HEK293T (cell line): ENCODE results near the gene LRP4.
A peak's percentile ranks its signal among the peaks of the same experiment; 100 is the strongest.

Experiments used
- CTCF ChIA-PET: fragments of 350-600 bp; formaldehyde crosslinking; extraction: SDS; loops from one replicate; lab custom pipeline; 2021; ENCODE audit warnings: antibody characterized with exemption, inconsistent platforms; lab: Yijun Ruan, JAX
- POLR2A ChIA-PET: fragments of 350-600 bp; formaldehyde crosslinking; extraction: SDS; loops from one replicate; lab custom pipeline; 2020; ENCODE audit warnings: antibody characterized with exemption, inconsistent platforms; lab: Yijun Ruan, JAX
- DNase-seq: peaks from one replicate; pipeline ENCODE4 v3.0.0; 2012; ENCODE audit warnings: mixed read lengths; ENCODE audit errors: extremely low spot score
- ARNT ChIP-seq: fragments of 450-650 bp; IDR thresholded peaks from 2 replicates; pipeline ENCODE4 v1.6.1; 2017; ENCODE audit warnings: mild to moderate bottlenecking
- BHLHE40 ChIP-seq: fragments of 450-650 bp; IDR thresholded peaks from 2 replicates; pipeline ENCODE4 v1.6.1; 2016; ENCODE audit warnings: mild to moderate bottlenecking, moderate library complexity, borderline replicate concordance
- CTBP1 ChIP-seq: fragments of 450-650 bp; IDR thresholded peaks from 2 replicates; pipeline ENCODE4 v1.6.1; 2016; ENCODE audit warnings: borderline replicate concordance
- ELF4 ChIP-seq: fragments of 450-650 bp; IDR thresholded peaks from 2 replicates; pipeline ENCODE4 v1.6.1; 2017; ENCODE audit warnings: antibody characterized with exemption
- FOXA1 ChIP-seq: fragments of 450-650 bp; IDR thresholded peaks from 2 replicates; pipeline ENCODE4 v1.6.1; 2016; ENCODE audit warnings: mild to moderate bottlenecking
- FOXK2 ChIP-seq: fragments of 450-650 bp; IDR thresholded peaks from 2 replicates; pipeline ENCODE4 v1.6.1; 2016; ENCODE audit warnings: mild to moderate bottlenecking
- FOXM1 ChIP-seq: fragments of 450-650 bp; IDR thresholded peaks from 2 replicates; pipeline ENCODE4 v1.6.1; 2017; ENCODE audit warnings: mild to moderate bottlenecking, borderline replicate concordance
- HDGF ChIP-seq: fragments of 450-650 bp; IDR thresholded peaks from 2 replicates; pipeline ENCODE4 v1.6.1; 2017; ENCODE audit warnings: antibody characterized with exemption, borderline replicate concordance
- L3MBTL2 ChIP-seq: fragments of 450-650 bp; conservative IDR thresholded peaks from 2 replicates; pipeline ENCODE4 v1.6.1; 2016; ENCODE audit warnings: mild to moderate bottlenecking
- LEF1 ChIP-seq: fragments of 450-650 bp; IDR thresholded peaks from 2 replicates; pipeline ENCODE4 v1.6.1; 2017; ENCODE audit warnings: mild to moderate bottlenecking, borderline replicate concordance
- NFRKB ChIP-seq: fragments of 450-650 bp; IDR thresholded peaks from 2 replicates; pipeline ENCODE4 v1.6.1; 2016; ENCODE audit warnings: mild to moderate bottlenecking, moderate library complexity
- SP1 ChIP-seq: fragments of 450-650 bp; IDR thresholded peaks from 2 replicates; pipeline ENCODE4 v1.6.1; 2017
- SUZ12 ChIP-seq: fragments of 450-650 bp; IDR thresholded peaks from 2 replicates; pipeline ENCODE4 v1.6.1; 2016; ENCODE audit warnings: mild to moderate bottlenecking
- TARDBP ChIP-seq: fragments of 450-650 bp; IDR thresholded peaks from 2 replicates; pipeline ENCODE4 v1.6.1; 2016
- ZNF384 ChIP-seq: fragments of 450-650 bp; IDR thresholded peaks from 2 replicates; pipeline ENCODE4 v1.6.1; 2016
- TF ChIP-seq, protein P1 (sequence below): fragments of 450-650 bp; IDR thresholded peaks from 2 replicates; pipeline ENCODE4 v1.6.1; 2016

The LRP4 gene

DNA sequence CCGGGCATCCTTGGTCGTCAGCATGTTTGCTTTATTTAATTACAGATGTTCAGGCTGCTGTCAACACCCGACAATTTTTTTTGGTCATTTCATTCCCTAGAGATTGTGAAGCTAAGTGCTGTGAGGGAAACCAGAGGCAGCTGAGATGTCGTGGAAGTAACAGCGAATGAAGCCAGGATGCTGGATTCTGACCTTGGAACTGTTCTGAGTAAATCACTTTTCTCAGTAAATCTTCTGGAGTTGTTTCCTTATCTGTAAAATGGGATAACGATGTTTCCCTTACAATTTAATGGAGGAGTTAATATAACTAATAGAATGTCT lies 71.9 kb downstream of the LRP4 start:
- TF ChIP-seq CTBP1, result no peak
- TF ChIP-seq FOXK2, result no peak
- TF ChIP-seq NFRKB, result no peak
- TF ChIP-seq L3MBTL2, result no peak; the same call in 1 of the 2 replicates
- TF ChIP-seq SP1, result no peak
- TF ChIP-seq ELF4, result no peak
- TF ChIP-seq LEF1, result no peak
- TF ChIP-seq, protein P1, sequence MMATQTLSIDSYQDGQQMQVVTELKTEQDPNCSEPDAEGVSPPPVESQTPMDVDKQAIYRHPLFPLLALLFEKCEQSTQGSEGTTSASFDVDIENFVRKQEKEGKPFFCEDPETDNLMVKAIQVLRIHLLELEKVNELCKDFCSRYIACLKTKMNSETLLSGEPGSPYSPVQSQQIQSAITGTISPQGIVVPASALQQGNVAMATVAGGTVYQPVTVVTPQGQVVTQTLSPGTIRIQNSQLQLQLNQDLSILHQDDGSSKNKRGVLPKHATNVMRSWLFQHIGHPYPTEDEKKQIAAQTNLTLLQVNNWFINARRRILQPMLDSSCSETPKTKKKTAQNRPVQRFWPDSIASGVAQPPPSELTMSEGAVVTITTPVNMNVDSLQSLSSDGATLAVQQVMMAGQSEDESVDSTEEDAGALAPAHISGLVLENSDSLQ, result no peak
- ChIA-PET CTCF (interaction anchor here (0.6 to 0.7 kb wide), 2 partner anchors 369 to 556 kb away, joined by 3 read pairs; partner anchors contain the start of gene DDB2), POLR2A (interaction anchor here (0.9 kb wide), 1 partner anchor 20 kb away, joined by 4 read pairs; no protein-coding TSS in a partner anchor)
- DNase-seq, result no peak

DNA sequence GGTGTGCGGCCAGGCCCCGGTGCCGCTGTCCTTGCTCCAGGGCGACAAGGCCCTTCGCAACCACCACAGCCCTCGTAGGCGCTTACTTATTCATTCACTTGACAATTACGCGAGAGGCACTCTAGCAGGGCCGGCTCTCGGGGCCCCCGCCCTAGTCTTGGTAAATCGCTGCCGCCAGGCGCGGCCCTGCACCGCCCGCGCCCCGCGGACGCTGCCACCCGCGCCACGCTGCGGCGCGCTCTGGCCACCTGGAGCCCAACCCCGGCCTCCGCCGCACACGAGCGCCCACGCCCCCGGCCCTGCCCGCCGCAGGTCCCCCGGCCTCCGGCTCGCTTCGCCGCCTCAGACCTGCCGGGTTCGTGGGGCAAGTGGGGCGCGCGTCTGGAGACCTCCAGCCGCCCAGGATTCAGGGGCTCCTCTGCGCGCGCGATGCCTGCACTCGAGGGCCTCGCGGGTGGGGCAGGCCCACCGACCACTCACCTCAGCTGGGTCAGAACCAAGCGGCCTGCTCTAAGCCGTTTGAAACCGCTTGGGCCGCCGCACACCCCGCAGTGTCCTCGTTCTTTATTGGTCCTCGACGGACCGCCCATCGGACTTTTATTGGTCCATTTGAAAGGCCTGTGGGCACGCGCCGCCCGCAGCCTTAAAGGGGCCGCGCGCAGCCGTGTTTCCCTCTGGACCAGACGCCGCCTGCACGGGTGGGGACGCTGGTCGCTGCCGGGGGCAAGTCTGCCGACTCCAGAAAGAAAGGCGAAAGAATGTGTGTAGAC lies 72.4 kb downstream of the LRP4 start, which contains the start of gene CKAP5:
Gene CKAP5 (minus strand): TSS at position 541 of the 770 bp plus-strand sequence. CDS start 25,049 bp downstream, outside the sequence.
- TF ChIP-seq LEF1 (peak; percentile 91), L3MBTL2 (peak; percentile 80), FOXK2 (no peak), FOXM1 (peak; percentile 99)
- DNase-seq, result peak; percentile 92
- CTCF ChIA-PET, result interaction anchor here (0.6 kb wide), 1 partner anchor 557 kb away, joined by 3 read pairs; no protein-coding TSS in a partner anchor
- POLR2A ChIA-PET, result interaction anchor here (0.9 to 1.0 kb wide), 2 partner anchors 19 to 20 kb away, joined by 4 to 5 read pairs; no protein-coding TSS in a partner anchor

DNA sequence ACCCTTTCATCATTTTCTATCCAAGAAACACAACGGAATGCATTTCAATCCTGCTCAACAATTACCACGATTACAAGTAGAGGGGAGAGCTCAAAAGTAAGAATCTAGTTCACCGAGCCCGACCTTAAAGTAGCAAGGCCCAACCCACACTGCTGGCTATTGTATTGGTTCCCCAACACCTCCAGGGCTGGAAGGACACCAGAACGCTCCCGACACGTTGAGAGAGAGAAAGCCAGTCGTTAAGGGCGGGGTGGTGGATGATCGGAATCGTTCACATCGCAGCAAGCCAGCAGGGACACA lies 73.0 kb downstream of the LRP4 start:
- POLR2A ChIA-PET, result interaction anchor here (1.0 kb wide), 1 partner anchor 18 kb away, joined by 5 read pairs; no protein-coding TSS in a partner anchor
- no peak for DNase-seq
- no peak for TF ChIP-seq FOXK2
- TF ChIP-seq ARNT, result no peak
- no peak for TF ChIP-seq FOXA1
- TF ChIP-seq TARDBP, result no peak
- CTCF ChIA-PET, result no interaction called here

DNA sequence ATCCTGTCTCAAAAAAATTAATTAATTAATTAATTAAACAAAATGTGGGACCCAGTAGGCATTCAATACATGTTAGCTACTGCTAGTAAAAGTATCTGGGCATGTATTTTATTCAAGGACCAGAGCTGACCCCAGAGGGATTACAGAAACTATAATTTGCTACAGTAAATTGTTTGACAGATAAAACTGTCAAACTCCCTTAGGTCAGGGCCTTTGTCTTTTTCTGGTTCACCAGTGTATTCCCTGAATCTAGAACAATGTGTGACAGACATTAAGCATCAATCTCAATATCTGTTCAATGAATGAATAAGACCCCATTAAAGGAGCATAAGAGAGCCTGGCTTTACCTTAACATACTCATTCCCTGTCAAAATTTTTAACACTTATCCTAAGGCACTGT lies 78.2 kb downstream of the LRP4 start:
- TF ChIP-seq, protein P1, result 0 out of 2 replicates have a peak, but pooled peaks have one; percentile 9
- no peak for TF ChIP-seq FOXA1
- CTCF ChIA-PET, result no interaction called here
- POLR2A ChIA-PET, result no interaction called here

DNA sequence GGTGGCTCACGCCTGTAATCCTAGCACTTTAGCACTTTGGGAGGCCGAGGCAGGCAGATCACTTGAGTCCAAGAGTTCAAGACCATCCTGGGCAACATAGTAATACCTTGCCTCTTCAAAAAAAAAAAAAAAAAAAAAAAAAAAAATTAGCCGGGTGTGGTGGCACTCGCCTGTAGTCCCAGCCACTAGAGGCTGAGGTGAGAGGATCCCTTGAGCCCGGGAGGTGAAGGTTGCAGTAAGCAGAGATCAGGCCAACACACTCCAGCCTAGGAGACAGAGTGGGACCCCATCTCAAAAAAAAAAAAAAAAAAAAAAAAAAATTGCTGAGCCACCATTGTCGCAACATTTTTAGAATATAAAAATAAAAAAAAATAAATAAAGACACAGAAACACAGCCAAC lies 79.8 kb downstream of the LRP4 start:
- DNase-seq, result no peak
- TF ChIP-seq FOXM1, result no peak
- TF ChIP-seq FOXK2, result no peak
- TF ChIP-seq ZNF384, result 0 out of 2 replicates have a peak, but pooled peaks have one; percentile 46
- no peak for TF ChIP-seq ELF4
- CTCF ChIA-PET, result no interaction called here
- POLR2A ChIA-PET, result no interaction called here

More for the DNA sequence above, 78.2 kb downstream of the LRP4 start:
- no peak for DNase-seq

DNA sequence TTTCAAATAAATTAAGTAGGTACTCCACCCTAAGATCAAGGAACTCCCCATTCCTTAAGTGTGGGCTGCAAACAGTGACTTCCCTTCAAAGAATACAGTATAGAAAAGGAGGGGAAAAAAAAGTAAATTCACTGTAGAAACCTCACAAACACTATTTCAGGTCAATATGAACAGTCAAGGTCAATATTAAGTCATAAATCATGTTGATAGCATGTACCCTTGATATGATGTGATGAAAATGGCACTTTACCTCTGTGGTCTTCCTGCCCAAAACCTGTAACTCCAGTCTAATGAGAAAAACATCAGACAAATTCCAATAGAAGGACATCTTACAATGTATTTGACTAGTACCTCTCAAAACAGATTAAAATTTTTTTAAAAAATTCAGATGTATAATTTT lies 80.5 kb downstream of the LRP4 start:
- TF ChIP-seq, protein P1, result peak; percentile 59
- no peak for TF ChIP-seq SUZ12
- TF ChIP-seq FOXK2, result no peak
- no peak for TF ChIP-seq LEF1
- no peak for TF ChIP-seq L3MBTL2
- DNase-seq, result no peak
- ChIA-PET POLR2A (no interaction called here), CTCF (no interaction called here)

DNA sequence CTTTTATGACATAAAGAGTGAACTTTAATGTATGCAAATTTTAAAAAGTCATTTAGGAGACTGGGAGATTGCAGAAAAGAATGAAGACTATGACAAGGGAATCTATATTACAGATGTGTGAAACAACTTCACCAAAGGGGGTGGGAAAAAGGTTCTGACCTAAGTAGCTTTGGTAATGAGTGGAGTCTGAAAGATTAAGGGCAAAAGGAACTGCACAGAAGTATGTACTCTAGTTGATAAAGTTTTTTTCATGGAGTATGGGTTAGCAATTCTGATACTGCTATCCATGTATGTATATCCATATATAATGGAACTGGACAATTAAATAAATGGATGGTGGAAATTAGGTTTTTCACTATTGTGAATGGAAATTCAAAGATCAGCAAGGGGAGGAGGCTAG lies 81.5 kb downstream of the LRP4 start:
- DNase-seq, result no peak
- TF ChIP-seq HDGF, result no peak
- TF ChIP-seq SUZ12, result no peak
- TF ChIP-seq TARDBP, result no peak
- TF ChIP-seq FOXK2, result no peak
- TF ChIP-seq, protein P1, result no peak
- no peak for TF ChIP-seq L3MBTL2
- no peak for TF ChIP-seq ELF4
- no peak for TF ChIP-seq FOXA1
- TF ChIP-seq BHLHE40, result no peak
- TF ChIP-seq NFRKB, result no peak
- TF ChIP-seq CTBP1, result no peak
- TF ChIP-seq SP1, result no peak
- TF ChIP-seq FOXM1, result no peak
- no peak for TF ChIP-seq ARNT
- no peak for TF ChIP-seq LEF1
- no peak for TF ChIP-seq ZNF384
- ChIA-PET POLR2A (no interaction called here), CTCF (no interaction called here)
